HepG2 (cell line): Measurements from ENCODE around the gene BATF. TPM values are rescaled to one million over a fixed set of nuclear protein-coding genes. Genes with fewer than 3 reads are reported as not detected.

Source experiments
- ATAC-seq: fragments of 200-7000 bp; cut with Tn5 transposase; 3 replicates; pipeline ENCODE4 v1.9.1; 2020; ENCODE audit warnings: mild to moderate bottlenecking, moderate library complexity
- BruUV-seq: library from RNA; stranded (reverse); fragments of 400-500 nt; replicated peaks from 2 replicates; lab custom pipeline; 2021; lab: Mats Ljungman, UMichigan
- CTCF ChIA-PET: fragments of 300-600 bp; formaldehyde crosslinking; extraction: SDS; loops from one replicate; lab custom pipeline; 2021; ENCODE audit warnings: low total read pairs, inconsistent platforms, low intra/inter-chr PET ratio; lab: Yijun Ruan, JAX
- POLR2A ChIA-PET: fragments of 350-600 bp; sonication (Branson Sonifier 250); formaldehyde crosslinking; loops from one replicate; lab custom pipeline; 2020; ENCODE audit warnings: antibody characterized with exemption, inconsistent platforms; lab: Yijun Ruan, JAX
- DNase-seq: peaks from one replicate; pipeline ENCODE4 v3.0.0-alpha.2; 2015; ENCODE audit warnings: low spot score
- FAIRE-seq: peaks from 3 replicates; lab custom pipeline; 2011; peaks lifted over from hg19 to GRCh38; lab: Jason Lieb, UNC
- H2AFZ ChIP-seq: one replicate; pipeline ENCODE4 v1.6.1; 2011; ENCODE audit warnings: low read length, inconsistent platforms
- H3K27ac ChIP-seq: fragments of 300-600 bp; 3 replicates; pipeline ENCODE4 v1.8.0; 2011; ENCODE audit warnings: mixed run types, mild to moderate bottlenecking, mixed read lengths, low read length, inconsistent platforms; ENCODE audit not compliant: insufficient read depth; ENCODE audit errors: extremely low read length
- H3K27me3 ChIP-seq, 2 experiments: fragments of 200-600 bp in 1 of 2; 2 replicates in 1 of 2; 3 replicates in 1 of 2; pipeline versions ENCODE4 v1.6.0 to v1.8.0; 2011; ENCODE audit warnings: low read length in 2 of 2, mild to moderate bottlenecking in 2 of 2, moderate library complexity in 2 of 2, inconsistent platforms in 1 of 2; ENCODE audit not compliant: insufficient read depth in 2 of 2, control insufficient read depth in 1 of 2
- H3K36me3 ChIP-seq, 2 experiments: fragments of 200-600 bp in 1 of 2; replicated peaks in 1 of 2; 2 replicates in 1 of 2; 3 replicates in 1 of 2; pipeline versions ENCODE4 v1.5.1 to v1.8.0; 2011; ENCODE audit warnings: low read length in 2 of 2, inconsistent platforms in 1 of 2; ENCODE audit not compliant: insufficient read depth in 2 of 2, control insufficient read depth in 1 of 2
- H3K4me1 ChIP-seq: 2 replicates; pipeline ENCODE4 v1.5.1; 2012; ENCODE audit warnings: low read length, inconsistent platforms; ENCODE audit not compliant: insufficient read depth
- H3K4me2 ChIP-seq: 2 replicates; pipeline ENCODE4 v1.6.0; 2011; ENCODE audit warnings: low read depth, low read length, inconsistent platforms
- H3K4me3 ChIP-seq, 3 experiments: fragments of 200-600 bp in 1 of 3; sonication (generic), shearing (Covaris generic) in 1 of 3; replicated peaks in 1 of 3; 2 replicates each; pipeline ENCODE4 v1.5.1; 2011 to 2016; ENCODE audit warnings: low read length in 3 of 3, inconsistent platforms in 2 of 3, low read depth in 2 of 3, mild to moderate bottlenecking in 2 of 3, control low read depth in 1 of 3, mixed read lengths in 1 of 3; ENCODE audit not compliant: insufficient read depth in 1 of 3
- H3K79me2 ChIP-seq: one replicate; pipeline ENCODE4 v1.6.1; 2011; ENCODE audit warnings: low read length, inconsistent platforms; ENCODE audit not compliant: insufficient read depth
- H3K9ac ChIP-seq: 2 replicates; pipeline ENCODE4 v1.6.0; 2011; ENCODE audit warnings: mild to moderate bottlenecking, low read depth, low read length, inconsistent platforms; ENCODE audit not compliant: insufficient read depth
- H3K9me3 ChIP-seq: 2 replicates; pipeline ENCODE4 v1.5.1; 2012; ENCODE audit warnings: mild to moderate bottlenecking, low read length
- H4K20me1 ChIP-seq: 2 replicates; pipeline ENCODE4 v1.6.0; 2011; ENCODE audit warnings: inconsistent platforms, mild to moderate bottlenecking, low read length, moderate library complexity; ENCODE audit not compliant: insufficient read depth
- CHCHD3 ChIP-seq: sonication (generic); formaldehyde crosslinking; IDR thresholded peaks from 2 replicates; pipeline ENCODE4 v1.8.0; 2022; ENCODE audit warnings: mild to moderate bottlenecking, missing genetic modification reagents, moderate library complexity
- ISL2 ChIP-seq: sonication (generic); formaldehyde crosslinking; IDR thresholded peaks from 2 replicates; pipeline ENCODE4 v1.5.0; 2020; ENCODE audit warnings: missing genetic modification reagents
- NCOA5 ChIP-seq: sonication (generic); formaldehyde crosslinking; IDR thresholded peaks from 2 replicates; pipeline ENCODE4 v1.4.0; 2020; ENCODE audit warnings: missing genetic modification reagents
- PRDM15 ChIP-seq: sonication (generic); formaldehyde crosslinking; IDR thresholded peaks from 2 replicates; pipeline ENCODE4 v1.4.0; 2020; ENCODE audit warnings: missing genetic modification reagents
- RNF2 ChIP-seq: fragments of 450-650 bp; conservative IDR thresholded peaks from 2 replicates; pipeline ENCODE4 v1.6.1; 2016; ENCODE audit warnings: low read depth
- ZNF737 ChIP-seq: sonication (generic); formaldehyde crosslinking; IDR thresholded peaks from 2 replicates; pipeline ENCODE4 v1.5.0; 2020; ENCODE audit warnings: missing genetic modification reagents, mild to moderate bottlenecking, borderline replicate concordance
- ZSCAN20 ChIP-seq: sonication (generic); formaldehyde crosslinking; IDR thresholded peaks from 2 replicates; pipeline ENCODE4 v1.4.0; 2020; ENCODE audit warnings: missing genetic modification reagents, mild to moderate bottlenecking, borderline replicate concordance
- WGBS: methylation state at CpG from one replicate; pipeline ENCODE4 v1.1.6; 2017; ENCODE audit warnings: low lambda C conversion rate; 5-methylcytosine and 5-hydroxymethylcytosine counted together
- in situ Hi-C: cut with HindIII; loops from 2 replicates; pipeline ENCODE4 v1.10.0; 2017; ENCODE audit warnings: low pct_unique_long_range_greater_than_20kb; ENCODE audit not compliant: extremely low pct_ligation_motif_present
- intact Hi-C: fragments of 100-400 bp; cut with micrococcal nuclease; formaldehyde crosslinking; loops from one replicate; pipeline ENCODE4 v1.10.0; 2022; ENCODE audit not compliant: unreplicated experiment
- polyA plus RNA-seq, 8 experiments: library from polyadenylated mRNA; depleted of rRNA in 3 of 8; stranded (reverse) in 7 of 8; unstranded in 1 of 8; fragments of >200 nt; fragmentation: Illumina TruSeq in 4 of 8; extraction: Trizol in 4 of 8; gene quantifications; 2 replicates each; pipeline versions ENCODE4 v1.2.1 to v1.2.3, GENCODE V29; 2011 to 2016; ENCODE audit warnings: low read depth in 4 of 8, missing spikeins in 1 of 8, mixed read lengths in 1 of 8; ENCODE audit not compliant: insufficient read depth in 1 of 8
- total RNA-seq, 5 experiments: library from RNA; depleted of rRNA; stranded (reverse); fragments of >200 nt; fragmentation: Illumina TruSeq; extraction: Trizol; gene quantifications; 2 replicates each; pipeline ENCODE4 v1.2.3, GENCODE V29; 2016; ENCODE audit warnings: low read depth in 1 of 5
- TF ChIP-seq, protein P1 (sequence below): sonication (generic); formaldehyde crosslinking; IDR thresholded peaks from 2 replicates; pipeline ENCODE4 v1.9.0; 2021; ENCODE audit warnings: missing genetic modification reagents, mild to moderate bottlenecking, borderline replicate concordance

Gene BATF
- total and polyA plus RNA-seq, 2 of the 13 experiments (the other 11 are each of a cell fraction or from before 2014, with no cell fraction given), result 0.22 to 0.37 TPM

- TF ChIP-seq PRDM15 (CRISPR knock-in tag), result no peak
Observed at GRCh38 chr14:75570797-75571196, 48.5 kb downstream of the BATF start (continued).

- H4K20me1 ChIP-seq, result no peaks in the 10 kb centered on the region
- H3K9ac ChIP-seq, result no peak overlapping the region
- H3K4me2 ChIP-seq, result no peak overlapping the region
- peaks cover 5 to 28% of the 10 kb centered on the region in 2 experiments; a peak in 3 of 5 replicates for H3K27me3 ChIP-seq
- H2AFZ ChIP-seq, result no peak overlapping the region
- no peaks in the 10 kb centered on the region for H3K36me3 ChIP-seq
- in situ Hi-C loops, result no loop called here
- WGBS, result 66% methylated on average over 6 of the region's 6 CpGs
- BruUV-seq, result no TSS peak
- intact Hi-C loops, result no loop called here
- no peaks in the 10 kb centered on the region for H3K9me3 ChIP-seq
- ATAC-seq (no peak), FAIRE-seq (no peak), DNase-seq (no peak)
- H3K27ac ChIP-seq, result no peak overlapping the region
- ChIA-PET CTCF (no interaction called here), POLR2A (no interaction called here)
- peaks cover 3% of the 10 kb centered on the region for H3K4me1 ChIP-seq
- no peaks in the 10 kb centered on the region for H3K79me2 ChIP-seq
- H3K4me3 ChIP-seq, result no peak overlapping the region
- TF ChIP-seq, protein P1, sequence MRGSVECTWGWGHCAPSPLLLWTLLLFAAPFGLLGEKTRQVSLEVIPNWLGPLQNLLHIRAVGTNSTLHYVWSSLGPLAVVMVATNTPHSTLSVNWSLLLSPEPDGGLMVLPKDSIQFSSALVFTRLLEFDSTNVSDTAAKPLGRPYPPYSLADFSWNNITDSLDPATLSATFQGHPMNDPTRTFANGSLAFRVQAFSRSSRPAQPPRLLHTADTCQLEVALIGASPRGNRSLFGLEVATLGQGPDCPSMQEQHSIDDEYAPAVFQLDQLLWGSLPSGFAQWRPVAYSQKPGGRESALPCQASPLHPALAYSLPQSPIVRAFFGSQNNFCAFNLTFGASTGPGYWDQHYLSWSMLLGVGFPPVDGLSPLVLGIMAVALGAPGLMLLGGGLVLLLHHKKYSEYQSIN, result no peak
- no peak for TF ChIP-seq NCOA5 (CRISPR knock-in tag)
- TF ChIP-seq ZNF737, result no peak
- no peak for TF ChIP-seq CHCHD3
- no peak for TF ChIP-seq ISL2 (CRISPR knock-in tag)
- TF ChIP-seq ZSCAN20 (CRISPR knock-in tag), result no peak
- no peak for TF ChIP-seq RNF2
- TF ChIP-seq, all 625 proteins: peak for 0
Observed at GRCh38 chr14:75572104-75572503, 49.8 kb downstream of the BATF start.
